Neural cell (in vitro differentiated cells): ENCODE measurements around the gene BCKDK. TPM values are rescaled to one million over a fixed set of nuclear protein-coding genes. Genes with fewer than 3 reads are reported as not detected.

Experiments used
- H2AFZ ChIP-seq: fragments of 200-600, 300-800 bp; sonication (generic), shearing (Covaris generic); 2 replicates; pipeline ENCODE4 v1.6.0; 2014; ENCODE audit warnings: low read depth, mild to moderate bottlenecking, antibody characterized with exemption, low read length, moderate library complexity
- H3F3A ChIP-seq: fragments of 200-600 bp; shearing (Covaris generic); 2 replicates; pipeline ENCODE4 v1.6.1; 2016; ENCODE audit warnings: mild to moderate bottlenecking, moderate library complexity, mixed read lengths, antibody characterized with exemption, low read length; ENCODE audit not compliant: insufficient read depth, poor library complexity, severe bottlenecking
- H3K27ac ChIP-seq: fragments of 200-600, 300-800 bp; sonication (generic), shearing (Covaris generic); 2 replicates; pipeline ENCODE4 v1.5.1; 2014; ENCODE audit warnings: mild to moderate bottlenecking, low read length, moderate library complexity
- H3K27me3 ChIP-seq: fragments of 300-800, 200-600 bp; sonication (generic), shearing (Covaris generic); 2 replicates; pipeline ENCODE4 v1.6.0; 2014; ENCODE audit warnings: mild to moderate bottlenecking, low read depth, low read length, moderate library complexity; ENCODE audit not compliant: insufficient read depth
- H3K36me3 ChIP-seq: fragments of 300-800, 200-600 bp; sonication (generic), shearing (Covaris generic); 2 replicates; pipeline ENCODE4 v1.5.1; 2014; ENCODE audit warnings: mild to moderate bottlenecking, antibody characterized with exemption, low read length, moderate library complexity; ENCODE audit not compliant: insufficient read depth
- H3K4me2 ChIP-seq: fragments of 300-800, 200-600 bp; sonication (generic), shearing (Covaris generic); 2 replicates; pipeline ENCODE4 v1.6.0; 2014; ENCODE audit warnings: mild to moderate bottlenecking, low read length
- H3K4me3 ChIP-seq: fragments of 300-800, 200-600 bp; sonication (generic), shearing (Covaris generic); 2 replicates; pipeline ENCODE4 v1.5.1; 2014; ENCODE audit warnings: mild to moderate bottlenecking, low read length, moderate library complexity
- H3K79me2 ChIP-seq: fragments of 200-600 bp; shearing (Covaris generic); replicated peaks from 2 replicates; pipeline ENCODE4 v1.6.0; 2014; ENCODE audit warnings: mild to moderate bottlenecking, low read length, moderate library complexity; ENCODE audit not compliant: insufficient read depth
- H3K9ac ChIP-seq: fragments of 300-800, 200-600 bp; sonication (generic), shearing (Covaris generic); 2 replicates; pipeline ENCODE4 v1.6.1; 2016; ENCODE audit warnings: mild to moderate bottlenecking, low read length, mixed read lengths
- H3K9me2 ChIP-seq: fragments of 200-600 bp; shearing (Covaris generic); 2 replicates; pipeline ENCODE4 v1.6.1; 2016; ENCODE audit warnings: mild to moderate bottlenecking, low read length, mixed read lengths; ENCODE audit not compliant: insufficient read depth
- H3K9me3 ChIP-seq: fragments of 200-600, 300-800 bp; sonication (generic), shearing (Covaris generic); 2 replicates; pipeline ENCODE4 v1.6.1; 2016; ENCODE audit warnings: mild to moderate bottlenecking, mixed run types, low read length, moderate library complexity, mixed read lengths
- H4K20me1 ChIP-seq: fragments of 200-600 bp; shearing (Covaris generic); 2 replicates; pipeline ENCODE4 v1.6.1; 2016; ENCODE audit warnings: mild to moderate bottlenecking, mixed run types; ENCODE audit not compliant: insufficient read depth
- CTCF ChIP-seq: fragments of 450-650 bp; IDR thresholded peaks from 2 replicates; pipeline ENCODE4 v1.5.1; 2014; ENCODE audit warnings: antibody characterized with exemption, mild to moderate bottlenecking, moderate library complexity; ENCODE audit not compliant: poor library complexity, severe bottlenecking
- EP300 ChIP-seq: fragments of 450-650 bp; conservative IDR thresholded peaks from 2 replicates; pipeline ENCODE4 v1.6.1; 2014; ENCODE audit warnings: antibody characterized with exemption, mild to moderate bottlenecking, moderate library complexity; ENCODE audit not compliant: poor library complexity, severe bottlenecking
- EZH2 ChIP-seq: fragments of 200-600, 300-800 bp; shearing (Covaris generic), sonication (generic); IDR thresholded peaks from 2 replicates; pipeline ENCODE4 v1.6.1; 2014; ENCODE audit warnings: antibody characterized with exemption, low read length, borderline replicate concordance, mild to moderate bottlenecking; ENCODE audit not compliant: insufficient read depth, poor library complexity, severe bottlenecking
- MXI1 ChIP-seq: fragments of 450-650 bp; conservative IDR thresholded peaks from 2 replicates; pipeline ENCODE4 v1.6.1; 2014; ENCODE audit warnings: antibody characterized with exemption, mild to moderate bottlenecking; ENCODE audit not compliant: poor library complexity, severe bottlenecking
- POLR2AphosphoS5 ChIP-seq: IDR thresholded peaks from 2 replicates; pipeline ENCODE4 v1.6.1; 2012
- RAD21 ChIP-seq: fragments of 450-650 bp; conservative IDR thresholded peaks from 2 replicates; pipeline ENCODE4 v1.6.1; 2014; ENCODE audit warnings: antibody characterized with exemption, mild to moderate bottlenecking, moderate library complexity
- REST ChIP-seq: IDR thresholded peaks from 2 replicates; pipeline ENCODE4 v1.6.1; 2012; ENCODE audit warnings: borderline replicate concordance
- SMC3 ChIP-seq: fragments of 450-650 bp; conservative IDR thresholded peaks from 2 replicates; pipeline ENCODE4 v1.6.1; 2014; ENCODE audit warnings: antibody characterized with exemption, mild to moderate bottlenecking, moderate library complexity; ENCODE audit not compliant: poor library complexity
- TAF1 ChIP-seq: IDR thresholded peaks from 2 replicates; pipeline ENCODE4 v1.6.1; 2012; ENCODE audit warnings: low read depth
- polyA plus RNA-seq: library from polyadenylated mRNA; depleted of rRNA; stranded (reverse); fragments of >200 nt; gene quantifications from 2 replicates; pipeline ENCODE4 v1.2.3, GENCODE V29; 2014

BCKDK gene
- polyA plus RNA-seq, 1 donor from 2014 or later: 26.8 TPM

GRCh38 chr16:31129568-31130335, 21.6 kb downstream of the BCKDK start:
- Histone ChIP-seq H3K79me2 (no peaks in the 10 kb centered on the region), H3K27me3 (no peaks in the 10 kb centered on the region), H3K9me2 (no peaks in the 10 kb centered on the region), H4K20me1 (no peaks in the 10 kb centered on the region), H3F3A (no peaks in the 10 kb centered on the region), H3K4me3 (no peak overlapping the region), H3K36me3 (no peaks in the 10 kb centered on the region), H3K9me3 (no peaks in the 10 kb centered on the region), H3K27ac (no peak overlapping the region), H3K4me2 (no peak overlapping the region), H3K9ac (no peak overlapping the region), H2AFZ (no peak overlapping the region)
- no peak for TF ChIP-seq EZH2
- TF ChIP-seq CTCF: no peak

GRCh38 chr16:31130336-31130891, 22.2 kb downstream of the BCKDK start:
- Histone ChIP-seq H3K9ac (no peak overlapping the region), H4K20me1 (no peaks in the 10 kb centered on the region), H3K27me3 (no peaks in the 10 kb centered on the region), H3K9me2 (no peaks in the 10 kb centered on the region), H3K36me3 (no peaks in the 10 kb centered on the region), H3K9me3 (no peaks in the 10 kb centered on the region), H3K4me2 (no peak overlapping the region), H2AFZ (no peak overlapping the region), H3F3A (no peaks in the 10 kb centered on the region), H3K4me3 (no peak overlapping the region), H3K27ac (no peak overlapping the region), H3K79me2 (no peaks in the 10 kb centered on the region)
- TF ChIP-seq EZH2 (no peak), TAF1 (no peak), EP300 (no peak), CTCF (no peak), RAD21 (no peak), MXI1 (no peak), POLR2AphosphoS5 (no peak), REST (no peak), SMC3 (no peak)
